HepG2 (cell line): ENCODE measurements around the gene NEGR1. TPM values are rescaled to one million over a fixed set of nuclear protein-coding genes. Genes with fewer than 3 reads are reported as not detected.

Source experiments
- ATAC-seq: fragments of 200-7000 bp; cut with Tn5 transposase; 3 replicates; pipeline ENCODE4 v1.9.1; 2020; ENCODE audit warnings: mild to moderate bottlenecking, moderate library complexity
- BruUV-seq: library from RNA; stranded (reverse); fragments of 400-500 nt; replicated peaks from 2 replicates; lab custom pipeline; 2021; lab: Mats Ljungman, UMichigan
- CTCF ChIA-PET: fragments of 300-600 bp; formaldehyde crosslinking; extraction: SDS; loops from one replicate; lab custom pipeline; 2021; ENCODE audit warnings: low total read pairs, inconsistent platforms, low intra/inter-chr PET ratio; lab: Yijun Ruan, JAX
- POLR2A ChIA-PET: fragments of 350-600 bp; sonication (Branson Sonifier 250); formaldehyde crosslinking; loops from one replicate; lab custom pipeline; 2020; ENCODE audit warnings: antibody characterized with exemption, inconsistent platforms; lab: Yijun Ruan, JAX
- DNase-seq: peaks from one replicate; pipeline ENCODE4 v3.0.0-alpha.2; 2015; ENCODE audit warnings: low spot score
- FAIRE-seq: peaks from 3 replicates; lab custom pipeline; 2011; peaks lifted over from hg19 to GRCh38; lab: Jason Lieb, UNC
- H2AFZ ChIP-seq: one replicate; pipeline ENCODE4 v1.6.1; 2011; ENCODE audit warnings: low read length, inconsistent platforms
- H3K27ac ChIP-seq: fragments of 300-600 bp; 3 replicates; pipeline ENCODE4 v1.8.0; 2011; ENCODE audit warnings: mixed run types, mild to moderate bottlenecking, mixed read lengths, low read length, inconsistent platforms; ENCODE audit not compliant: insufficient read depth; ENCODE audit errors: extremely low read length
- H3K27me3 ChIP-seq, 2 experiments: fragments of 200-600 bp in 1 of 2; 2 replicates in 1 of 2; 3 replicates in 1 of 2; pipeline versions ENCODE4 v1.6.0 to v1.8.0; 2011; ENCODE audit warnings: low read length in 2 of 2, mild to moderate bottlenecking in 2 of 2, moderate library complexity in 2 of 2, inconsistent platforms in 1 of 2; ENCODE audit not compliant: insufficient read depth in 2 of 2, control insufficient read depth in 1 of 2
- H3K36me3 ChIP-seq, 2 experiments: fragments of 200-600 bp in 1 of 2; replicated peaks in 1 of 2; 2 replicates in 1 of 2; 3 replicates in 1 of 2; pipeline versions ENCODE4 v1.5.1 to v1.8.0; 2011; ENCODE audit warnings: low read length in 2 of 2, inconsistent platforms in 1 of 2; ENCODE audit not compliant: insufficient read depth in 2 of 2, control insufficient read depth in 1 of 2
- H3K4me1 ChIP-seq: 2 replicates; pipeline ENCODE4 v1.5.1; 2012; ENCODE audit warnings: low read length, inconsistent platforms; ENCODE audit not compliant: insufficient read depth
- H3K4me2 ChIP-seq: 2 replicates; pipeline ENCODE4 v1.6.0; 2011; ENCODE audit warnings: low read depth, low read length, inconsistent platforms
- H3K4me3 ChIP-seq, 3 experiments: fragments of 200-600 bp in 1 of 3; sonication (generic), shearing (Covaris generic) in 1 of 3; replicated peaks in 1 of 3; 2 replicates each; pipeline ENCODE4 v1.5.1; 2011 to 2016; ENCODE audit warnings: low read length in 3 of 3, inconsistent platforms in 2 of 3, low read depth in 2 of 3, mild to moderate bottlenecking in 2 of 3, control low read depth in 1 of 3, mixed read lengths in 1 of 3; ENCODE audit not compliant: insufficient read depth in 1 of 3
- H3K79me2 ChIP-seq: one replicate; pipeline ENCODE4 v1.6.1; 2011; ENCODE audit warnings: low read length, inconsistent platforms; ENCODE audit not compliant: insufficient read depth
- H3K9ac ChIP-seq: 2 replicates; pipeline ENCODE4 v1.6.0; 2011; ENCODE audit warnings: mild to moderate bottlenecking, low read depth, low read length, inconsistent platforms; ENCODE audit not compliant: insufficient read depth
- H3K9me3 ChIP-seq: 2 replicates; pipeline ENCODE4 v1.5.1; 2012; ENCODE audit warnings: mild to moderate bottlenecking, low read length
- H4K20me1 ChIP-seq: 2 replicates; pipeline ENCODE4 v1.6.0; 2011; ENCODE audit warnings: inconsistent platforms, mild to moderate bottlenecking, low read length, moderate library complexity; ENCODE audit not compliant: insufficient read depth
- ARID2 ChIP-seq: sonication (generic); formaldehyde crosslinking; IDR thresholded peaks from 2 replicates; pipeline ENCODE4 v1.8.1; 2022; ENCODE audit warnings: mild to moderate bottlenecking, missing genetic modification reagents, borderline replicate concordance
- MAF1 ChIP-seq: sonication (generic); formaldehyde crosslinking; IDR thresholded peaks from 2 replicates; pipeline ENCODE4 v1.5.0; 2020; ENCODE audit warnings: missing genetic modification reagents, borderline replicate concordance
- MTF1 ChIP-seq: sonication (generic); formaldehyde crosslinking; IDR thresholded peaks from 2 replicates; pipeline ENCODE4 v1.5.0; 2020; ENCODE audit warnings: missing genetic modification reagents
- NCOA2 ChIP-seq: sonication (generic); formaldehyde crosslinking; IDR thresholded peaks from 2 replicates; pipeline ENCODE4 v1.8.0; 2022; ENCODE audit warnings: inconsistent platforms
- SOX6 ChIP-seq, 2 experiments: fragments of 450-650 bp in 1 of 2; sonication (generic) in 1 of 2; formaldehyde crosslinking in 1 of 2; IDR thresholded peaks; 2 replicates each; pipeline versions ENCODE4 v1.4.0 to v1.6.1; 2017 to 2020; ENCODE audit warnings: antibody characterized with exemption in 1 of 2, mild to moderate bottlenecking in 1 of 2, missing genetic modification reagents in 1 of 2
- ZBTB34 ChIP-seq: sonication (generic); formaldehyde crosslinking; IDR thresholded peaks from 2 replicates; pipeline ENCODE4 v1.8.0; 2022; ENCODE audit warnings: mild to moderate bottlenecking, missing genetic modification reagents
- ZFY ChIP-seq: sonication (generic); formaldehyde crosslinking; IDR thresholded peaks from 2 replicates; pipeline ENCODE4 v1.4.0; 2020; ENCODE audit warnings: missing genetic modification reagents
- ZGPAT ChIP-seq: IDR thresholded peaks from 2 replicates; pipeline ENCODE4 v1.6.1; 2016; ENCODE audit warnings: mild to moderate bottlenecking
- ZMAT5 ChIP-seq: sonication (generic); formaldehyde crosslinking; IDR thresholded peaks from 2 replicates; pipeline ENCODE4 v1.5.0; 2020; ENCODE audit warnings: mild to moderate bottlenecking, low read depth, missing genetic modification reagents, borderline replicate concordance
- ZNF646 ChIP-seq: sonication (generic); formaldehyde crosslinking; IDR thresholded peaks from 2 replicates; pipeline ENCODE4 v1.9.0; 2021; ENCODE audit warnings: mild to moderate bottlenecking, missing genetic modification reagents
- ZNF703 ChIP-seq: sonication (generic); formaldehyde crosslinking; IDR thresholded peaks from 2 replicates; pipeline ENCODE4 v1.5.1; 2020; ENCODE audit warnings: missing genetic modification reagents, mild to moderate bottlenecking, moderate library complexity, borderline replicate concordance
- ZNF800 ChIP-seq: sonication (generic); formaldehyde crosslinking; IDR thresholded peaks from 2 replicates; pipeline ENCODE4 v1.4.0; 2020; ENCODE audit warnings: missing genetic modification reagents
- WGBS: methylation state at CpG from one replicate; pipeline ENCODE4 v1.1.6; 2017; ENCODE audit warnings: low lambda C conversion rate; 5-methylcytosine and 5-hydroxymethylcytosine counted together
- in situ Hi-C: cut with HindIII; loops from 2 replicates; pipeline ENCODE4 v1.10.0; 2017; ENCODE audit warnings: low pct_unique_long_range_greater_than_20kb; ENCODE audit not compliant: extremely low pct_ligation_motif_present
- intact Hi-C: fragments of 100-400 bp; cut with micrococcal nuclease; formaldehyde crosslinking; loops from one replicate; pipeline ENCODE4 v1.10.0; 2022; ENCODE audit not compliant: unreplicated experiment
- polyA plus RNA-seq, 8 experiments: library from polyadenylated mRNA; depleted of rRNA in 3 of 8; stranded (reverse) in 7 of 8; unstranded in 1 of 8; fragments of >200 nt; fragmentation: Illumina TruSeq in 4 of 8; extraction: Trizol in 4 of 8; gene quantifications; 2 replicates each; pipeline versions ENCODE4 v1.2.1 to v1.2.3, GENCODE V29; 2011 to 2016; ENCODE audit warnings: low read depth in 4 of 8, missing spikeins in 1 of 8, mixed read lengths in 1 of 8; ENCODE audit not compliant: insufficient read depth in 1 of 8
- total RNA-seq, 5 experiments: library from RNA; depleted of rRNA; stranded (reverse); fragments of >200 nt; fragmentation: Illumina TruSeq; extraction: Trizol; gene quantifications; 2 replicates each; pipeline ENCODE4 v1.2.3, GENCODE V29; 2016; ENCODE audit warnings: low read depth in 1 of 5

Gene NEGR1
- total and polyA plus RNA-seq, 2 of the 13 experiments (the other 11 are each of a cell fraction or from before 2014, with no cell fraction given): not detected

GRCh38 chr1:72296501-72296900, 14.2 kb upstream of the NEGR1 start:
- Histone ChIP-seq H3K27ac (no peak overlapping the region), H3K4me3 (no peak overlapping the region), H3K9ac (no peak overlapping the region), H3K4me2 (no peak overlapping the region), H3K79me2 (no peaks in the 10 kb centered on the region), H3K27me3 (no peaks in the 10 kb centered on the region), H2AFZ (no peak overlapping the region), H4K20me1 (no peaks in the 10 kb centered on the region), H3K9me3 (no peaks in the 10 kb centered on the region), H3K4me1 (no peaks in the 10 kb centered on the region), H3K36me3 (no peaks in the 10 kb centered on the region)
- no peak for FAIRE-seq
- in situ Hi-C loops (loop anchor here (5.0 kb wide), 1 partner anchor 51 kb away; no protein-coding TSS in a partner anchor), intact Hi-C loops (no loop called here)
- no peak for ATAC-seq
- no TSS peak for BruUV-seq
- DNase-seq: no peak
- 0% methylated on average over 2 of the region's 2 CpGs for WGBS
- TF ChIP-seq ZNF646: no peak
- no peak for TF ChIP-seq ZGPAT
- no peak for TF ChIP-seq MTF1 (CRISPR knock-in tag)
- no peak for TF ChIP-seq ZBTB34 (CRISPR knock-in tag)
- no peak for TF ChIP-seq MAF1
- no peak for TF ChIP-seq ZNF703 (CRISPR knock-in tag)
- TF ChIP-seq NCOA2 (CRISPR knock-in tag): no peak
- no peak for TF ChIP-seq ARID2 (CRISPR knock-in tag)
- TF ChIP-seq ZMAT5 (CRISPR knock-in tag): no peak
- no peak for TF ChIP-seq ZFY (CRISPR knock-in tag)
- TF ChIP-seq SOX6 (IDR thresholded peaks at IDR 0.05): no peak
- no peak for TF ChIP-seq SOX6 (CRISPR knock-in tag; IDR thresholded peaks at IDR 0.05)
- TF ChIP-seq ZNF800 (CRISPR knock-in tag): no peak
- ChIA-PET CTCF (no interaction called here), POLR2A (no interaction called here)
